ENCODE measurements around the gene ITGA11. TPM values are rescaled to one million over a fixed set of nuclear protein-coding genes. Genes with fewer than 3 reads are reported as not detected.

The ITGA11 gene
- total and polyA plus RNA-seq, 2 of the 13 experiments (the other 11 are each of a cell fraction or from before 2014, with no cell fraction given): not detected

DNA sequence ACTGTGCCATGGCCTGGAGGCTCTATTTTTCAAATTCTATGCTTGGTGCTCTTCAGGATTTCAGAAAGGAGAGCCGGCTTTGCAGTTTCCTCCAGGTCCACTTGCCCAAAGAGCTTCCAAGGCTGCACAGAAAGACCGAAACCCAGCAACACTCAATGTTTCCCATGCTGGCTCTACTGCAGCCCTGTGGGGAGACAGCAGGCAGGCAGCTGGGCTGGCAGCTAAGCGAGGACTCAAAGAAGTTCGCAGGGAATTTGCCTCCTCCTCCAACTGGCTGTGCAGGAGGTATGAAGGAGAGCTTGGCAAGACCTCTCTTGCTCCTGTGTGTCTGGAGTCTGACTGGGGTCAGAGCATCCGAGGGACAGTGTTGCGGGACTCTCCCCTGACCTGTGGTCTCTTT lies 17.4 kb upstream of the ITGA11 start:
- Histone ChIP-seq H3K4me3 (replicated peaks in 1 of 3; ENCODE audit: insufficient read depth in 1 of 3, low read depth in 2 of 3, low read length in 3 of 3) (no peak overlapping the region), H3K9me3 (ENCODE audit: low read length) (no peaks in the 10 kb centered on the region), H3K79me2 (ENCODE audit: insufficient read depth, low read length) (no peaks in the 10 kb centered on the region), H3K4me1 (ENCODE audit: insufficient read depth, low read length) (no peaks in the 10 kb centered on the region), H3K27ac (ENCODE audit: extremely low read length, insufficient read depth, low read length) (no peak overlapping the region), H3K4me2 (ENCODE audit: low read depth, low read length) (no peak overlapping the region), H3K27me3 (ENCODE audit: control insufficient read depth in 1 of 2, insufficient read depth in 2 of 2, low read length in 2 of 2) (peaks cover 0 to 11% of the 10 kb centered on the region in 2 experiments; a peak in 3 of 5 replicates), H3K36me3 (replicated peaks in 1 of 2; ENCODE audit: control insufficient read depth in 1 of 2, insufficient read depth in 2 of 2, low read length in 2 of 2) (no peaks in the 10 kb centered on the region), H3K9ac (ENCODE audit: insufficient read depth, low read depth, low read length) (no peak overlapping the region), H4K20me1 (ENCODE audit: insufficient read depth, low read length) (no peaks in the 10 kb centered on the region), H2AFZ (ENCODE audit: low read length) (no peak overlapping the region)
- POLR2A ChIA-PET: no interaction called here
- intact Hi-C loops (cut with micrococcal nuclease; ENCODE audit: unreplicated experiment): no loop called here
- TF ChIP-seq ZNF101 (CRISPR knock-in tag; IDR thresholded peaks at IDR 0.05; ENCODE audit: borderline replicate concordance, low read depth) (no peak), WIZ (CRISPR knock-in tag; IDR thresholded peaks at IDR 0.05) (no peak), ZNF558 (CRISPR knock-in tag; IDR thresholded peaks at IDR 0.05; ENCODE audit: borderline replicate concordance) (no peak), TGIF2 (CRISPR knock-in tag; IDR thresholded peaks at IDR 0.05) (no peak), REPIN1 (CRISPR knock-in tag; IDR thresholded peaks at IDR 0.05; ENCODE audit: borderline replicate concordance, low read depth) (no peak), AKAP8 (CRISPR knock-in tag; IDR thresholded peaks at IDR 0.05) (no peak), SNAPC2 (CRISPR knock-in tag; IDR thresholded peaks at IDR 0.05) (no peak), ZBTB7B (CRISPR knock-in tag; IDR thresholded peaks at IDR 0.05) (no peak), ZMAT5 (CRISPR knock-in tag; IDR thresholded peaks at IDR 0.05; ENCODE audit: borderline replicate concordance, low read depth) (no peak), MATR3 (CRISPR knock-in tag; IDR thresholded peaks at IDR 0.05) (no peak), ZFP41 (CRISPR knock-in tag; IDR thresholded peaks at IDR 0.05; ENCODE audit: borderline replicate concordance) (no peak), ZNF552 (CRISPR knock-in tag; IDR thresholded peaks at IDR 0.05; ENCODE audit: borderline replicate concordance) (no peak), THAP11 (CRISPR knock-in tag; IDR thresholded peaks at IDR 0.05) (no peak)
- TF ChIP-seq, protein P1, sequence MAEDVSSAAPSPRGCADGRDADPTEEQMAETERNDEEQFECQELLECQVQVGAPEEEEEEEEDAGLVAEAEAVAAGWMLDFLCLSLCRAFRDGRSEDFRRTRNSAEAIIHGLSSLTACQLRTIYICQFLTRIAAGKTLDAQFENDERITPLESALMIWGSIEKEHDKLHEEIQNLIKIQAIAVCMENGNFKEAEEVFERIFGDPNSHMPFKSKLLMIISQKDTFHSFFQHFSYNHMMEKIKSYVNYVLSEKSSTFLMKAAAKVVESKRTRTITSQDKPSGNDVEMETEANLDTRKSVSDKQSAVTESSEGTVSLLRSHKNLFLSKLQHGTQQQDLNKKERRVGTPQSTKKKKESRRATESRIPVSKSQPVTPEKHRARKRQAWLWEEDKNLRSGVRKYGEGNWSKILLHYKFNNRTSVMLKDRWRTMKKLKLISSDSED (CRISPR knock-in tag; IDR thresholded peaks at IDR 0.05): no peak
- FAIRE-seq: no peak
- CTCF ChIA-PET (ENCODE audit: low intra/inter-chr PET ratio, low total read pairs): no interaction called here
- no peak for DNase-seq (ENCODE audit: low spot score)
- in situ Hi-C loops (cut with HindIII; ENCODE audit: extremely low pct_ligation_motif_present, low pct_unique_long_range_greater_than_20kb): no loop called here
- ATAC-seq: no peak
- no TSS peak for BruUV-seq (replicated peaks)
- WGBS (ENCODE audit: low lambda C conversion rate): 18% methylated on average over 6 of the region's 6 CpGs
